Measurements from ENCODE around the gene CHST9. TPM values are rescaled to one million over a fixed set of nuclear protein-coding genes. Genes with fewer than 3 reads are reported as not detected.
"Not testable (repeated sequence)": the region's sequence is repeated elsewhere in the genome, so short reads cannot be mapped to it uniquely, and the experiment has no call there.

CHST9 gene
- polyA plus RNA-seq, 12 donors: 0.08 to 0.54 (median 0.31) TPM; not detected in 2

DNA sequence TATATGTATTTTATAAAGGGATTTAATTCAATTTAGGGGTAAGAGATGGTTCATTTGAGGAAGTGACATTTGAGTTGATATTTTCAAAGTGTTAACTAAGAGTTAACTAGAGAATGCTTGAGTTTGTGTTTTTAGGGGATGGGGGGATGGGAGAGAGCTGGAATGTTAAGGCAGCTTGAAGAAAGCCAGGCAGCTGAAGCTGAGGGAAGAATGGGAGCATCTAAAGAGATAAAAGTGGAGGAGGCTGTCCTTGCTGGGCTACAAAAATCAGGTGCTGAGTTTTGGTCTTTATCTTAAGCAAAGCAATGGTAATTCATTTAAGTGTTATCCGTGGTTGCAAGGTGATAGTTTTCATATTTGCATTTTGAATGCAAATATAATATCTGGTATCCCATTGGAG lies 9.2 kb downstream of the CHST9 start:
- DNase-seq: no peak

DNA sequence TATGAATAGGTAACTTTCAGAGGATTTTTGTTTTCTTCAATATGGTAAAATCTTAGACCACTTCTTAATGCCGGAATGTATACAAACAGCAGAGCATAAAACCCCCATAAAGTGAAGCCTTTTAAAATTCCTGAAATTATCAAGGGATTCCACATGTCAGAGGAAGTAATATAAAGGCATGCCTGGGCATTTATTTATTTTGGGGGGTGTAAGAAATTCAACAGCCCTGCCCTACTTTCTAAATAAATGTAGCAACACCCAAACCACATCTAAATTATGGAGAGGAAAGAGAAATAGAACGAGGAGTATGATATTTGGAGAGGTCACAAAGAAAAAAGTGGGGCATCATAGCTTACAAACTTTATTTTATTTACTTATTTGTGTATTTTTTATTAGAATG lies 9.9 kb downstream of the CHST9 start:
- no peak for DNase-seq

DNA sequence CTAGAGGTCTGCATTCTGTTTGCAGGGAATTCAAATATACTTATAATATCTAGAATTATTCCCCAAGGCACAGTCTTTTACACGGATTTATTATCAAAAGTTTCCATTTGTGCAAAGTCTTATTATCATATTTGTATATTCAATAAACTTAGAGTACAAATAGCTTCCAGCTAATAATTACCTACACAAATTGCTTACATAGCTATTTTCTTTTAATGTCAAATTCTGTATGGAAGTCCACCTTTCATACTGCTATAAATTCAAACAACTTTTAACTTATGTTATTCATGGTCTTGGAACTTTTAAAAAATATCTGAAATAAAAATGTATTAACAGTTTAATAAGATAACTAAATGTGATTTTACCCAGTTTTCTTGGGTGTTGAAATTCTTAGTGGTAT lies 13.1 kb downstream of the CHST9 start:
- DNase-seq: no peak

DNA sequence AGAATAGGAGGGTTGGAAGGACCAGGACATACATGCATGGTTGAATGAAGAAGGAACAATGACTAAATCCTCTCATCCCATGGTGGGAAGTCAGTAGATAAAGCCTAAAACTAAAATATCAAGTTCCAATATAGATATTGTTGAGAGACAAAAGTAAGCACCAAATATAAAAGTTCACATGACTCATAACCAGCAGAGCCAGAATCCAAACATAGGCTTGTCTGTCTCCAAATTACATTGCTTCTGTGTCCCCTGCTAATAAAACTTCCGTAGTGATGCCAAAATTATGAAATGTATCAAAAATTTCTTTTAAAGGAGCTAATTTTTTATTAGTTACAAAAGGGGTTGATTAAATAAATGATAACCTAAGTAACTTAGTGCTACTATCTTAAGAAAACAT lies 19.7 kb downstream of the CHST9 start:
- no peak for DNase-seq

DNA sequence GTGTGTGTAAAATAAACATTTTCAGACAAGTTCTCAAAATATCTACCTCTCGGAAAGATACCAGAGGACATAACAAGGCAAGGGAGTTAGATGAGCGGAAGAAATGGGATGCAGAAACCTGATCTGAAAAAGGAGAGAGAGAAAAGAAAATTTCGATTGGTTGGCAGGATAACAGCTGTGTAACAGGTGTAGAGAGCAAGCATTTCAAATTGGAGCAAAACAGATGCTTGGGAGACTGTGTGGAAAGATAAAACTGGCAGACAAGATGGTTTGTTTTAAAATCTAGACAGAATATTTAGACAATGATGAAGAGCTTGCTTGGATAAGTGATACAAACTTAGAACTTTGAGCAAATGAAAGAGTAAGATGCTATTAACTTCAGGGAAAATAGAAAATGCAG lies 20.2 kb downstream of the CHST9 start:
- no peak for DNase-seq

DNA sequence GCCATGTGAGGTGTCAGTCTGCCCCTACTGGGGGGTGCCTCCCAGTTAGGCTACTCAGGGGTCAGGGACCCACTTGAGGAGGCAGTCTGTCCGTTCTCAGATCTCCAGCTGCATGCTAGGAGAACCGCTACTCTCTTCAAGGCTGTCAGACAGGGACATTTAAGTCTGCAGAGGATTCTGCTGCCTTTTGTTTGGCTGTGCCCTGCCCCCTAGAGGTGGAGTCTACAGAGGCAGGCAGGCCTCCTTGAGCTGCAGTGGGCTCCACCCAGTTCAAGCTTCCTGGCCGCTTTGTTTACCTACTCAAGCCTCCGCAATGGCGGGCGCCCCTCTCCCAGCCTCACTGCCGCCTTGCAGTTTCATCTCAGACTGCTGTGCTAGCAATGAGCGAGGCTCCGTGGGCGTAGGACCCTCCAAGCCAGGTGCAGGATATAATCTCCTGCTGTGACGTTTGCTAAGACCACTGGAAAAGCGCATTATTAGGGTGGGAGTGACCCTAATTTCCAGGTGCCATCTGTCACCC lies 21.9 kb downstream of the CHST9 start:
- DNase-seq: not testable (repeated sequence)

DNA sequence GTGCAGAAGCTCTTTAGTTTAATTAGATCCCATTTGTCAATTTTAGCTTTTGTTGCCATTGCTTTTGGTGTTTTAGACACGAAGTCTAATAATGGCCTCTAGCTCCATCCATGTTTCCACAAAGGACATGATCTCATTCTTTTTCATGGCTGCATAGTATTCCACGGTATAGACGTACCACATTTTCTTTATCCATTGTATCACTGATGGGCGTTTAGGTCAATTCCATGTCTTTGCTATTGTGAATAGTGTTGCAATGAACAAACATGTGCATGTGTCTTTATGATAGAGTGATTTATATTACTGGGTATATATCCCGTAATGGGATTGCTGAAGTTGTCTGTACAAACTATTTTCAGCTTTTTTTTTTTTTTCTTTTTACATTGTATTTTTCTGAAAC lies 35.9 kb downstream of the CHST9 start:
- DNase-seq: not testable (repeated sequence)

DNA sequence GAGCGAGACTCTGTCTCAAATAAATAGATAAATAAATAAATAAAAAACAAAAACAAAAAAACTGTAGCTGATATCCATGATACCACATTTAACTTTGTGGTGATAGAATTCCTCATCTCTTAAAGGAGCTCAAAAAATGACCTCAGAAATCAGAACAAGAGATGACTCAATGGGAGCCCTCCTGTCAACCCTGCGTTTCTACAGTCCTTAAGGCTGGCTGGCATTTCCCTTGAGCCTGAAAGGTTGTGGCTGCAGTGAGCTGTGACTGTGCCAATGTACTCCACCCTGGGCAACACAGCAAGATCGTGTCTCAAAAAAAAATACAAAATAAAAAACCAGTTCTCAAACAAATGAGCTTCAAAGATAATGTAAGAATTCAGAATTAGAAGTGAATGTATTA lies 40.4 kb downstream of the CHST9 start:
- no peak for DNase-seq

DNA sequence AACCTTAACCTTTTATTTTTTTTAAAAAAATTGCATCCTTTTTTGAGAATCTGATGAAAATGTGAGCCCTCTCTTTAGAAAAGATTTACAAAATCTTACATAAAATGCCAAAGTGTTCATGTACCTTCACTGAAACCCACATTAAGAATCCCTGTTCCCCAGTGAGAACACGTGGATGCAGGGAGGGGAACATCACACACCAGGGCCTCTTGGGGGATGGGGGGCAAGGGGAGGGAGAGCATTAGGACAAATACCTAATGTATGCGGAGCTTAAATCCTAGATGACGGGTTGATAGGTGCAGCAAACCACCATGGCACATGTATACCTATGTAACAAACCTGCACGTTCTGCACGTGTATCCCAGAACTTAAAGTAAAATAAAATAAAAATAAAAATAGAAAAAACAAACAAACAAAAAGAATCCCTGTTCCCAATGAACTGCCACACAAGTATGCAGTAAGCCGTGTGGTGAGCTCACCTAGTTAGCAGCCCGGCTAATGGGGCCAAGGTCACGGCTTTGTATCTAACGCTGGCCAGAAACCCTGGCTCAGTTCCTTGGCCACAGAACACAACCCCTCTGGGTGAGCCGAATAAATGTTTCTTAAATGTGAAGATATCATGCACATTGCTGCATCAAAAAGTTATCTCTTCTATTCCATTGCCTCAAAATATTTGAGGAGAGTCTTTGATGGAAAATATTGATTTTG lies 41.4 kb downstream of the CHST9 start:
- DNase-seq: no peak

DNA sequence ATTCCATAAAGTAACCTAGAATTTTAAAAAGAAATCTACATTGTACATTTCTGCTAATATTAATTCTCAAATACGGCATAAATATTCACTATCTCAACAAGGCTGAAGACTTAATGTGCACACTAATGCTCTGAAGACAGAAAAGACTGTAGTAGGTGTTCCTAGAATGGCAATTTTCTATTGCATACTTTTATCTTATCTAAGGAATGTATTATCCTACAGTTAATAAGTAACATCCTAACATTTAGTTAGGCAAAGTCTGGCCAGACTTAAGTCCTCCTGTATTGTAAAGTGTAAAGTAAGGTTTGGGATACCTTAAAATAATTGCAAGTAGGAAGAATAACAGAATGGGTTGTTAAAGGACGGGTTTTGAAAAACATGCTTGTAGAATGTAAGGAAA lies 42.2 kb downstream of the CHST9 start:
- no peak for DNase-seq

DNA sequence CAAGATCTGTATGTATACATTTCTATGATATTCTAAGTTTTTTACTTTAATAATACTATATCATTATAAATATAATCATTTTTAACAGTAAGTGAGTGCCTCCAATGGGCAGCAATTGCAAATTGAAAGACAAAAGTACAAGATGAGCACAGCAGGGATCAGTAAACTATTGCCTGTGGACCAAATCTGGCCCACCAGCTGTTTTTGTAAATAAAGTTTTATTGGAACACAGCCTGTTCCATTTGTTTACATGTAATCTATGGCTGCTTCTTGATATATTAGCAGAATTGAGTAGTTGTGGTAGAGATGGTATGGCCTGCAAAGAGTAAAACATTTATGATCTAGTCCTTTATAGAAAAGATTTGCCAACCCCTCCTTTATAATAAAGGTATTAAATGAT lies 43.2 kb downstream of the CHST9 start:
- DNase-seq: no peak

DNA sequence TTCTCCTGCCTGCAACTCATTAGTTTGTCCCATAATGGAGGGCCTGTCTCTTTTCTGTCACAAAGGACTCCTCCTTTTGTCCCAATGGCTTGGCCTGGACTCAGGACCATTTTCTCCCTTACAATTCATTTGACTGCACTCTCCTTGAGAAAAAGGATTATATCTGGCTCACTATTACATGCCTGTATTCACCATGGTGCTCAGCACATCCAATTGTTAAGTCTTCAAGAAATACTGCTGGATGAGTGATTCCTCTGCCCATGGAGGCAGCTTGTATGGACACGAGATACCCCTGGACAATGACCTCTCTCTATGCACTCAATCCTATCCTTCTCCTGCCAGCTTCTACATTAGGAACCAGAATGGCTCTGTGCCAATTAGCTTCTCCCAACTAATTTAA lies 47.0 kb downstream of the CHST9 start:
- no peak for DNase-seq

DNA sequence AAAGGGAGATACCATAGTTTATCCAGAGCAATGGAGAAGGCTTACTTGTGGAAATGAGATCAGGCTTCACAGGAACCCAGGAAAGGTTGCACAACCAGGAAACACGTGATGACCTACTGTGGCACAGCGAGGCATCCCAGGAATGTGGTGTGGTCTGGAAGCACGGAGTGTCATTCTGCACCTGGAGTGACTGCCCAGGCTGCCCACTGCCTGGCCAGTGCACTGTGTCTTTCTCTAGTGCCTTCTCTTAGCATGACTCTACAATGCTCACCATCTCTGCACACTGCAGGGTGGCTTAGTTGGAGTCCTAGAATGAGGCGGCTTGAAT lies 48.9 kb downstream of the CHST9 start:
- DNase-seq: no peak

DNA sequence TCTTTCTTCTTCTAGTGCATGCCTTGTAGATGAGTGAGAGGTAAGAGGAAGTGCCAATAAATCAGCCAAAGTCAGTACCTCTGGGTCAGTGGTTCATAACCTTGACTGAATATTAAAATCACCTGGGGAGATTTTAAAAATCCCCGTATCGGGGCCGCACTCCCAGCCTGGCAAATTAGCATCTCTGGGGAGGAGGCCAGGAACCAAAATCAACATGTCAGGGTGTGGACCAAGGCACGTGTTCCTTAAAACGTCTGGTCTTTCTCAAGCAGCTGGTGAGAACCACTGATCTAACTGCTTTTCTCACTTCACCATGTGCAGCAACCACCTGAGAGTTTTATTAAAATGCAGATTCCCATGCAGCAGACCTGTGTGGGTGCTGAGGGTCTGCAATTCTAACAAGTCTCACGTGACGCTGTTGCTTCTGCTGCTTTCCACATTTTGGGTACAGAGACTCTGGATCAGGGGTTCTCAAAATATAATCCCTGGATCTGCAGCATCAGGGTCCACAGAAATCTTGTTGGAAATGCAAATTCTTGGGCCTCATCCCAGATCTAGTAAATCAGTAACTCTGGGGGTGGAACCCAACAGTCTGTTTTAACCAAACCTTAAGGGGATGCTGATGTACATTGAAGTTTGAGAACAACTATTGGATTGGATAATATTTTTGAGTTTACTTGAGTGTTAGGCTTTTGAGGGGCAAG lies 49.5 kb downstream of the CHST9 start:
- no peak for DNase-seq

DNA sequence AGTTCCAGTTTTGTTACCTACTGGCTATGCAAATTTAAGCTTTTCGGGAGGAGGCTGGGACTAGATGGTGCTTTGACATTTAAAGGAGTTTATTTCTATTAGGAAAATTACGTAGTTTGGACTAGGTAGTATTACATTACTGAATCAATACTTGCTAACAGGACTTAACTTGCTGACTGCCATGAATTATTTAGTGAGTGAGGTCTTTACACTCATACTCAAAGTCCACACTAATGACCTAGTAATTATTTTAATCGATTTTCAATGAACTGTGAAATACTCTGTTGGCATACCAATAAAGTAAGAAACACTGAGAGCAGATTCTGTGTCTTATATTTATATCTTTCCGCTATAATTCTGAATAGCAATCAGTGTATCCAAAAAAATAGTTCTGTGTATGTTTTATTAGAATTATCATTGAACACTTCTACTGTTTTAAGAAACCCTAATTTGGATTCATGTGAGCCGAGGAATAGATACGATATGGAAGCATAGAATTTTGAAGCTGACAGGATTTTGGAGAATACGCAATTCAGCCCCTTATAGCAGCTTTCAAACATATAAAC lies 55.0 kb downstream of the CHST9 start:
- no peak for DNase-seq

DNA sequence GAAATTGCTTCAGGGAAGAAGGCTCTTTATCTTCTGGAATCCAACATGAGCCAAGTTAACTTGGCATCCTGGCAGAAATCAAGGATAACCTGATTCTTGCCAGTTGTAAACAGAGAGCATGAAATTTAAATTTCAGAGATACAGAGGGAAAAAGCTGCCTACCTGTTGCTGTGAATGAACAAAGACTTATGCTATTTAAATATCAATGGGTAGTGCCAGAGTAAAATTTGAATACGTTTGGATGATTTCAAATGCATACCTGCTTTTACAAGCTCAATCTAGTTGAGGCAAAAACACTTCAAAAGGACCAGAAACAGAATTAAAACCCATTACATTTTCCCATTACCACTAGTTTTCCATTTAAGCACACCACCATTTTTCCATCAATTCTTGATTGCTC lies 60.9 kb downstream of the CHST9 start:
- DNase-seq: no peak

DNA sequence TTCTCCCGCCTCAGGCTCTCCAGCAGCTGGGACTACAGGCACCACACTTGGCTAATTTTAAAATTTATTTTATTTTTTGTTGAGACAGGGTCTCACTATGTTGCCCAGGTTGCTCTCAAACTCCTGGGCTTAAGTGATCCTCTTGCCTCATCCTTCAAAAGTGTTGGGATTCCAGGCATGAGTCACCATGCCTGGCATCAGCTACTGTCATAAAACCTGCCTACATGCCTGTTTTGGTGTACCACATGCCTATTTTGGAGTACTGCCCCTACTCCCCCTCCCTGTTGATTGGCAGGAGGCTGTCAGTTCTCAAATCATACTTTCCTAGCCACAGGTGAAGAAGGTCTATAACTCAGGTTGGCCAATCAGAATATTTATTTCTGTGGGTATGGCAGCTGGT lies 64.0 kb downstream of the CHST9 start:
- no peak for DNase-seq

DNA sequence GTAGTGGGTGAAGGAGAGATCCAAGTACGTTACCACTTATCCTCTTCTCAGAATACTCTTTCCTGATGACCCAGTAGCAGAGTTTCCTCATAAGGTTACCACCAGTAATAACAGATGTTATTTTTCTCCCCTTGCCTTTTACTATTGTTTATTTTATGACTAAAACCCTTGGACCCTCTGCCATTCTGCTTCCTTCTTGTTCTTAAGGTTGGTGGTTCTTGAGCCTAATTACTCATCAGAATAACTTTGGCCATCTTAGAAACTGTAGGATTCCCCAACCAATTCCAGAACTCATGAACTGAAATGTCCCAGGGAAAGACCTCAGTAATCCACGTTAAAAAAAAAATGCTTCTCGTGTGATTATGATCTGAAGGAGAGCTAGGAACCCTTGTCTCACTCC lies 64.9 kb downstream of the CHST9 start:
- DNase-seq: no peak

DNA sequence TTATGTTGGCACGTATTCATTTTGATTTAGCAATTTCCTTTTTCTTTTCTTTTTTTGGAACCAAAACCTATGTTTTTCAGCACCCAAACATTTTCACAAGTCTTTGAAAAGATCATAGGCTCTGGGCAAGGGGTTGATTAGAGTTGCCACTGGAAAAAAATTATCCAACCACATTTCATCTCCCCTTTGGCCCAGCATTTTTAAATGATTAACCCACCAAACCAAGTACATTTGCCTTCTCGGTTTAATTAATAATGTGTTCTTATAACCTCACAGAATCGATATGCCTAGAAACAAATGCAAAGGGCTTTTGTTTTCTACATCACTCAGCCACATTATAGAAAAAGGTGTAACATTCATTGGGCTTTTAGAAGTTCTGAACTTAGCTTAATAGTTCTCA lies 66.1 kb downstream of the CHST9 start:
- no peak for DNase-seq

DNA sequence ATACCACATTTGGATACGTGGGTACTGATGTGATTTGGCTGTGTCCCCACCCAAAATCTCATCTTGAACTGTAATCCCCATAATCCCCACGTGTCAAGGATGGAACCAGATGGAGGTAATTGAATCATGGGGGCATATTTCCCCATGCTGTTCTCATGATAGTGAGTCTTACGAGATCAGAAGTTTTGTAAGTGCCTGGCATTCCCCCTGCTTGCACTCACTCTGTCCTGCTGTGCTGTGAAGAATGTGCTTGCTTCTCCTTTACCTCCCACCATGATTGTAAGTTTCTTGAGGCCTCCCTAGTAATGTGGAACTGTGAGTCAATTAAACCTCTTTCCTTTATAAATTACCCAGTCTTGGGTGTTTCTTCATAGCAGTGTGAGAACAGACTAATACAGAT lies 70.3 kb downstream of the CHST9 start:
- no peak for DNase-seq

DNA sequence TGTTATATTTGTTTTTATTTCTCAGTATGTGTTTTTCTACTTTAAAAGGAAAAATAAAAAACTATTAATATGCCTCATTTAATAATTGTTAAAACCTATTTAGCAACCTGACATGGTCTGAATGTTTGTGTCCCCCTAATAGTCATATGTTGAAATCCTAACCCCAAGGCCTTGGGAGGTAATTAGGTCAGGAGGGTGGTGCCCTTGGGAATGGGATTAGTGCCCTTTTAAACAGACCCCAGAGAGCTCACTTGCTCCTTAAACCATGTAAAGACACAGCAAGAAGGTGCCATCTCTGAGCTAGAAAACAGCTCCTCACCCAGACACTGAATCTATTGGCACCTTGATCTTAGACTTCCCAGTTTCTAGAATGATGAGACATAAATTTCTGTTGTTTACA lies 71.8 kb downstream of the CHST9 start:
- DNase-seq: no peak

DNA sequence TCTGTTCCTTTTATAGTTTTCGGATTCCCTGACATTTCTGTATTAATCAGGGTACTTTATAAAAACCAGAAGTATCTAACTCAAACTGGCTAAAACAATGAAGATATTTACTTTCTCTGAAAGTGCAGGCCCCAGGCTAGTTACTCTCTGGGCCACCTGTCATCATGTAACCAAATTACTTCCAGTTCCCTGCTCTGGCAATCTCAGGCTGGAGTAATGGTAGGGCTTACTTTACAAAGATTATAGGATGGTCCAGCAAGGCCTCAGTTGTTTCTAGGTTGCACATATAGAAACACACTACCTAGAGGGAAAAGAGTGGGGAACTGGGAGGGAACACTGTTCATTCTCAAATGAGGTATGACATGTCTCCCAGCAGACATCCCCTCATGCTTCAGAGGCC lies 74.8 kb downstream of the CHST9 start:
- no peak for DNase-seq

DNA sequence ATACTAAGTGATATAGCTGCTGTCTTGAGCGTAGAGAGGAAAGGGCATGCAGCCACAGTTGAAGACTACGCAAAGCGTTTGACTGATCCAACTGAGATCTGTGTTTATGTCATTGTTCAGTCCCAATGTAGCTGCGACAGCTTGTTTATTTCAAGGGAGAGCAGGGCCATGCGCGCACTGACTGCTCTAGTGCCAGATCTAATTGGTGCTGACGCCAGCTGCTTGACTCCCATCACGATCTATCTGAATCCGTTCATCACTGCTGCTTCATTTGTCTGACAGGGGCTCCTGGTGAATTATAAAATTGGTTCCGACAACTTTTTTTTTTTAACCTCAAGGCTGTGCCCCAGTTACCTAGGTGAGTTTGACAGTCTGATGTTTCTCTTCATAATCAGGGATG lies 75.7 kb downstream of the CHST9 start:
- DNase-seq: no peak

DNA sequence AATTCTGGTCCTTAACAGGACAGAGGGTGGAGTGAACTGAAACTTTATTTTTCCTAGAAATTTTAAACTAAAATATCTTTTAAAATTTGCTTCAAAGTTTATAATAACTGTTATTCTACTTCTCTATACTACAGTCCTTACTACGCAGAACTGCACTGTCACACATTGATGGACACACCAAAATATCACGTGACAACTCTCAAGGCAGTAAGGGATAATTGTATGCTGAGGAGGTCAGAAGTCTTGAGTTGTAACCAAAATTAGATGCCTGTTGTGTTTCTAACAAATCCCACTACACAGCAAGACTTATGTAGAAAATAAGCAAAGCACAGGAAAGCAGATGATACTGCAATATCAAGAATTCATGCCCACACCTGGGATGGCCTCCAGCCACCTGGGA lies 76.3 kb downstream of the CHST9 start:
- DNase-seq: no peak

Measured in muscle of arm (tissue), 12 donors.